Activated CD4-positive, alpha-beta memory T cell treated with anti-CD3 and anti-CD28 coated beads, Interleukin-2, amount 10 ng/mL, durations not matched to agents 7 days and 5 days (primary cell): ENCODE measurements around the gene TFEC. TPM values are rescaled to one million over a fixed set of nuclear protein-coding genes. Genes with fewer than 3 reads are reported as not detected.
"Not testable (repeated sequence)": the region's sequence is repeated elsewhere in the genome, so short reads cannot be mapped to it uniquely, and the experiment has no call there.

Experiments
- CTCF ChIA-PET: fragments of 350-600 bp; sonication (Branson Sonifier 250); formaldehyde crosslinking; loops from one replicate; lab custom pipeline; 2021; ENCODE audit warnings: antibody characterized with exemption, inconsistent platforms; lab: Charles Lee
- POLR2A ChIA-PET: fragments of 350-600 bp; sonication (Branson Sonifier 250); formaldehyde crosslinking; loops from one replicate; lab custom pipeline; 2021; ENCODE audit warnings: antibody characterized with exemption; lab: Charles Lee
- DNase-seq: peaks from one replicate; pipeline ENCODE4 v3.0.0-alpha.2; 2020
- H3K27ac Mint-ChIP-seq: one replicate; pipeline ENCODE4 v1.8.0; 2021; ENCODE audit warnings: mild to moderate bottlenecking, mixed read lengths
- H3K27me3 Mint-ChIP-seq: one replicate; pipeline ENCODE4 v1.8.0; 2021; ENCODE audit warnings: mixed read lengths
- H3K36me3 Mint-ChIP-seq: one replicate; pipeline ENCODE4 v1.8.0; 2021; ENCODE audit warnings: low read depth, mixed read lengths
- H3K4me1 Mint-ChIP-seq: one replicate; pipeline ENCODE4 v1.8.0; 2021; ENCODE audit warnings: mixed read lengths
- H3K4me3 Mint-ChIP-seq: one replicate; pipeline ENCODE4 v1.8.0; 2021; ENCODE audit warnings: mild to moderate bottlenecking, mixed read lengths
- H3K9me3 Mint-ChIP-seq: one replicate; pipeline ENCODE4 v1.8.0; 2021; ENCODE audit warnings: mixed read lengths
- total RNA-seq, 2 experiments: library from RNA; stranded (reverse); gene quantifications; one replicate each; pipeline ENCODE4 v1.2.3, GENCODE V29; 2021

TFEC gene
- total RNA-seq, 2 experiments from 2014 or later = 0.05 to 0.28 TPM

GRCh38 chr7:116027786-116028185 is 2.8 kb downstream of the TFEC start:
- ChIA-PET POLR2A (no interaction called here), CTCF (no interaction called here)
- Mint-ChIP-seq H3K36me3 (no peaks in the 10 kb centered on the region), H3K4me1 (no peaks in the 10 kb centered on the region), H3K27me3 (peaks cover 13% of the 10 kb centered on the region), H3K27ac (no peak overlapping the region), H3K4me3 (no peak overlapping the region), H3K9me3 (no peaks in the 10 kb centered on the region)
- no peak for DNase-seq

DNA sequence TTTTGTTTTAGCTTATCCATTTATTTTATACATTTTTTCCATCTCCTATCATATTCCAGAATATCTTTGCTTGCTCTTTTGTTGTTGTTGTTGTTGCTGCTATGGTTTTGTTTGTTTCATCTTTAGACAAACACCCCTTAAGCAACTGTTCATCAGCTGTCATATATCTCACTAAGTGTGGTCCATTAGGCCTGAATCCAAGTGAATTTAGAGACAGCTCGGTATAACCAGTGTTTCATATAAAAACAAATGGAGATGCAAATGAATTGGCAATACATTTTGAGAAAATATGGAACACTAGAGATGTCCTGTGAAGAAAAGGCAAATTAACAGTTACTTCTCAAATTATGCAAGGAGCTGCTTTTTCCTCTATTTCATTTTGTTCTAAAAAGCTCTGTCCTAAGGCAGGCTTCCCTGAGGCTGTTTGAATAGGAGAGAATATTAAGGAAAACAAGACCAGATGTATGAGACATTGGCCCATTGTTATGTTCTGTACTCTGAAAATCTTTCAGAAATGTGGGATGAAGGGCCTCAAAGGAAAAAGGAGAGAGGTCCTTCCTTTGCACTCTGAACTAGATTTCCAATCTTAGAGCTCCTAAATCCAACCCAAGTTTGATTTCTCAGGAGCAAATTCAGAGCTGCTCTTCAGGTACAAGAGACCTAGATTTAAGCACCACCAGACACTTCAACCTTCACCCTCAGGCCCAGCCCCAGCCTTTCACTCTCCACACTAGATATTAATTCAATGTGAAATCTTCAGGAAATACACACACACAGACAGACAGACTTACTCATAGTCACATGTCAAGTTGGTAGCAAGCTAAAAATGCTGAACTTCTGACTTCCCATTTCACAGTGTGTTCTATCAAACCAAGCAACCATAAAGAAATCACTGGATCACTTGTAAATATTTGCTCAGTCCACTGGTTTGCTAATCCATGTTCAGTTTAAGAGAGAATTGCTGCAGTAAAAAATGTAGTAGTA is 5.4 kb downstream of the TFEC start:
- H3K4me3 Mint-ChIP-seq = no peak overlapping the region
- no peaks in the 10 kb centered on the region for H3K36me3 Mint-ChIP-seq
- ChIA-PET CTCF (no interaction called here), POLR2A (no interaction called here)
- no peaks in the 10 kb centered on the region for H3K9me3 Mint-ChIP-seq
- H3K27ac Mint-ChIP-seq = no peak overlapping the region
- H3K27me3 Mint-ChIP-seq = peaks cover 13% of the 10 kb centered on the region
- H3K4me1 Mint-ChIP-seq = no peaks in the 10 kb centered on the region
- no peak for DNase-seq

- Mint-ChIP-seq H3K4me1 (no peaks in the 10 kb centered on the region), H3K27me3 (peaks cover 3% of the 10 kb centered on the region), H3K36me3 (no peaks in the 10 kb centered on the region), H3K27ac (no peak overlapping the region), H3K9me3 (no peaks in the 10 kb centered on the region), H3K4me3 (no peak overlapping the region)
- ChIA-PET POLR2A (no interaction called here), CTCF (no interaction called here)
- DNase-seq = no peak
Measured at GRCh38 chr7:116021237-116021636, 9.3 kb downstream of the TFEC start.

DNA sequence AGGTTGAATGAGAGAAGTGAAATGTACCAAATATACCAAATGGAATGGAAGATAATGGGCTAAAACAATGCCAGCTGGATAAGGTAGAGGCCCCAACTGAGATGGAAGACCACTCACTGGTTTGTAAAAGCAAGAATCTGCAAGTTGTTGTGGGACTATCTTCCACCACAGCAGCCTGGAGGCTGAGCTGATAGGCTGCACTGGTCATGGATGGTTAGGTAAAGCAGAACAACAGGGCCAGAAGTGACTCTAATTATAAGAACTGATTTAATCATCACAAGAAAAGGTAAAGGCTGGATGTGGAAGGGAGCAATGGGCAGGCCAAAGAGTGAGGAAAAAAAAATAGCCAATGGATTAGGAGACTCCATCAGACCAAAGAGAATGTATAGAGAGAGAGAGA is 11.8 kb downstream of the TFEC start:
- no peaks in the 10 kb centered on the region for H3K9me3 Mint-ChIP-seq
- CTCF ChIA-PET = no interaction called here
- H3K27ac Mint-ChIP-seq = no peak overlapping the region

DNA sequence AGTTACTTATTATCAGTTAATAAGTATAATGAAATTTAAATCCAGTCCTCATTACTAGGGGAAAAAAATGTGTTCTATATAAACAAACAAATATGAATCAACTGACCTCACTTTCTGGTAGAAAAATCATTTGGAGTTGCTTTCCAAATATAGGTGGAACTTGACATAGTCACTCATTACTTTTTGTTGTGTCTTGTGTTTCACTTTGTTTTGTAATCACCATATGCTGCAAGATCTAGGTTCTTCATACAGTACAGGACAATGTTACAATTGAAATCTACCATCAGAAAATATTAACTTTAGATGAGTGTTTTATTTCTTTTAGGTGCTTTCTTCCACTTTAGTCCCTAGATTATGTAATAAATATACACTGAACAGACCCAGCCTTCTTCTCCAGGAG is 16.9 kb downstream of the TFEC start:
- POLR2A ChIA-PET = no interaction called here
- Mint-ChIP-seq H3K27me3 (no peaks in the 10 kb centered on the region), H3K4me1 (no peaks in the 10 kb centered on the region), H3K36me3 (no peaks in the 10 kb centered on the region), H3K9me3 (no peaks in the 10 kb centered on the region), H3K27ac (no peak overlapping the region), H3K4me3 (no peak overlapping the region)
- CTCF ChIA-PET = no interaction called here
- DNase-seq = no peak

More for the DNA sequence above, 11.8 kb downstream of the TFEC start:
- Mint-ChIP-seq H3K4me3 (no peak overlapping the region), H3K27me3 (no peaks in the 10 kb centered on the region), H3K4me1 (no peaks in the 10 kb centered on the region), H3K36me3 (no peaks in the 10 kb centered on the region)
- POLR2A ChIA-PET = no interaction called here
- no peak for DNase-seq

- POLR2A ChIA-PET = no interaction called here
- Mint-ChIP-seq H3K36me3 (no peaks in the 10 kb centered on the region), H3K4me3 (no peak overlapping the region), H3K27ac (no peak overlapping the region), H3K9me3 (no peaks in the 10 kb centered on the region), H3K4me1 (no peaks in the 10 kb centered on the region), H3K27me3 (no peaks in the 10 kb centered on the region)
- no peak for DNase-seq
- CTCF ChIA-PET = no interaction called here
Measured at GRCh38 chr7:116011584-116011983, 19.0 kb downstream of the TFEC start.

DNA sequence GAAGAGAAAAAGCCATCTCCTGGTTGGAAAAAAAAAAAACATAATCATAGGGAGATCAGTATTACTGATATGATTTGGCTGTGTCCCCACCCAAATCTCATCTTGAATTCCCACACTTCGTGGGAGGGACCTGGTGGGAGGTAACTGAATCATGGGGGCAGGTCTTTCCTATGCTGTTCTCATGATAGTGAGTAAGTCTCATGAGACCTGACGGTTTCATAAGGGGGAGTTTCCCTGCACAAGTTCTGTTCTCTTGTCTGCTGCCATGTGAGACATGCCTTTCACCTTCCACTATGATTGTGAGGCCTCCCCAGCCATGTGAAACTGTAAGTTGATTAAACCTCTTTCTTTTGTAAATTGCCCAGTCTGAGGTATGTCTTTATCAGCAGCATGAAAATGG is 25.8 kb downstream of the TFEC start:
- CTCF ChIA-PET, H3K27me3 Mint-ChIP-seq, POLR2A ChIA-PET: not testable (repeated sequence)

DNA sequence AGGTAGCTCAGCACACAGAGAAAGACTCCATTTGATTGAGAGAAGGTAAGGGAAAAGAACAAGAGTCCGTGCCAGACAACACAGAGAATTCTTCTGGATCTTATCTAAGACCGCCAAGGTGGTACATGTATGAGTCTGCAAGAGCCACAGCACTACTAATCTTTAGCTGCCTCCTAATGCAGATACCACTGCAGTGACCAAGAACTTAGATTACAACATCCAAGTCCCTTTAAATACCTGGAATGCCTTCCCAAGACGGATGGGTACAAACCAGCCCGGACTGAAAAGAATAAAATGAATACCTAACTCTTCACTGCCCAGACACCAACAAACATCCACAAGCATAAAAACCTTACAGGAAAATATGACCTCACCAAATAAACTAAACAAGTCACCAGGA is 33.3 kb downstream of the TFEC start:
- no peak for DNase-seq
- POLR2A ChIA-PET = no interaction called here
- no peaks in the 10 kb centered on the region for H3K4me1 Mint-ChIP-seq
- H3K4me3 Mint-ChIP-seq = no peak overlapping the region
- no peaks in the 10 kb centered on the region for H3K27me3 Mint-ChIP-seq
- H3K9me3 Mint-ChIP-seq = no peaks in the 10 kb centered on the region
- CTCF ChIA-PET = no interaction called here
- no peaks in the 10 kb centered on the region for H3K36me3 Mint-ChIP-seq
- no peak overlapping the region for H3K27ac Mint-ChIP-seq

More for the DNA sequence above, 25.8 kb downstream of the TFEC start:
- H3K4me1 Mint-ChIP-seq, H3K4me3 Mint-ChIP-seq, H3K9me3 Mint-ChIP-seq, H3K36me3 Mint-ChIP-seq, H3K27ac Mint-ChIP-seq, DNase-seq: not testable (repeated sequence)

- Mint-ChIP-seq H3K4me3 (no peak overlapping the region), H3K9me3 (no peaks in the 10 kb centered on the region), H3K27ac (no peak overlapping the region), H3K36me3 (no peaks in the 10 kb centered on the region), H3K27me3 (no peaks in the 10 kb centered on the region), H3K4me1 (no peaks in the 10 kb centered on the region)
- ChIA-PET CTCF (no interaction called here), POLR2A (no interaction called here)
- no peak for DNase-seq
Measured at GRCh38 chr7:115995701-115996100, 34.9 kb downstream of the TFEC start.

DNA sequence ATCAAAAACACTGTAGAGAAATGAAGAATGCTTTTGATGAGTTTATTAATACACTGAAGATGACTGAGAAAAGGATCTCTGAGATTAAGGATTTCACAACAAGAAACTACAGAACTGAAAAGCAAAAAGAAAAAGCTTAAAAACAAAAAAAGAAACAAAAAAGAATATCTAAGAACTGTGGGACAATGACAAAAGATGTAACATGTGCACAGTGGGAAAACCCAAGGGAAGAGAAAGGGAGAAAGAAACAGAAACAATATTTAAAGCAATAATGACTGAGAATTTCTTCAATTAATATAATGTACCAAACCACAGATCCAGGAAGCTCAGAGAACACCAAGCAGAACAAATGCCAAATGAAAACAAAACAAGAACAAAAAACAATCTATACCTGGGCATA is 42.2 kb downstream of the TFEC start:
- CTCF ChIA-PET = no interaction called here

DNA sequence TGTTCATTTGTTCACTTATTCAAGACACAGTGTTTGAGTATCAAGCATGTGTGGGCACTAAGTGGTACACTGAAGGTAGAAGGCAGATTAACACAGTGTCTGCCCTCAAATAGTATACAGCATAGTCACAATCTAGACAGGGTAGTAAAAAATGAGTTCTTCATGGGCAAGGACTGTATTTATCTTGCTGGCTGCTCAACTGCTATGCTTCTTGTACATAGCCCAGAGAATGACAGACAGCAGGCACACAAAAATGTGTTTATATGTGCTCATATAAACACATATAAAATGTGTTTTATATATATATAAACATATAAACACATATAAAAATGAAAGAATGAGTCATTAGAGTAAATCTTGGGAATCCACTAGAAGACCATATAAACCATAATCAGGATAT is 43.1 kb downstream of the TFEC start:
- CTCF ChIA-PET = no interaction called here
- no peaks in the 10 kb centered on the region for H3K36me3 Mint-ChIP-seq
- no peak overlapping the region for H3K27ac Mint-ChIP-seq
- H3K9me3 Mint-ChIP-seq = no peaks in the 10 kb centered on the region
- POLR2A ChIA-PET = no interaction called here
- no peaks in the 10 kb centered on the region for H3K27me3 Mint-ChIP-seq
- H3K4me1 Mint-ChIP-seq = no peaks in the 10 kb centered on the region
- no peak for DNase-seq
- no peak overlapping the region for H3K4me3 Mint-ChIP-seq

More for the DNA sequence above, 42.2 kb downstream of the TFEC start:
- POLR2A ChIA-PET = no interaction called here
- H3K4me3 Mint-ChIP-seq = no peak overlapping the region
- H3K36me3 Mint-ChIP-seq = no peaks in the 10 kb centered on the region
- H3K27me3 Mint-ChIP-seq = no peaks in the 10 kb centered on the region
- no peak overlapping the region for H3K27ac Mint-ChIP-seq
- no peak for DNase-seq
- H3K9me3 Mint-ChIP-seq = no peaks in the 10 kb centered on the region
- H3K4me1 Mint-ChIP-seq = no peaks in the 10 kb centered on the region

DNA sequence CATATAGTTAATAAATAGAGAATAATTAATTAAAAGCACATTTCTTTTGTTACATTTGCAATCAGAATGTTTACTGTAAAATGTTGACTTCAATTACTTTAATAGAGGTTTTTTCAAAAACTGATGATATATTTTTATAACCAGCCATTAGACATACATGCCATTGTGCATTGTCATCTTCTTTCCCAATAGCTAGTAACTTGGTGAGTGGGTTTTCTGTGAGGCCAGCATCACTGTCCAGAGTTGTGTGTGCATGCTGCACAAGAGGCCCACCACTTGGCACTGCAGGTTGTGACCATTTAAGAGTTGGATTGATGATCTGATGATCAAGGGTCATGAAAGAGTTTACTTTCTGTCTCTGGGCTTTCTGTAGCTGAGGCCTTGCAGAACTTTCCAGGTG is 46.5 kb downstream of the TFEC start:
- no peak for DNase-seq
- H3K4me3 Mint-ChIP-seq = no peak overlapping the region
- ChIA-PET CTCF (no interaction called here), POLR2A (no interaction called here)
- H3K9me3 Mint-ChIP-seq = no peaks in the 10 kb centered on the region
- H3K4me1 Mint-ChIP-seq = no peaks in the 10 kb centered on the region
- H3K36me3 Mint-ChIP-seq = no peaks in the 10 kb centered on the region
- no peak overlapping the region for H3K27ac Mint-ChIP-seq
- no peaks in the 10 kb centered on the region for H3K27me3 Mint-ChIP-seq

GRCh38 chr7:115980159-115980558 is 50.4 kb downstream of the TFEC start:
- Mint-ChIP-seq H3K9me3 (no peaks in the 10 kb centered on the region), H3K36me3 (no peaks in the 10 kb centered on the region), H3K27ac (no peak overlapping the region), H3K27me3 (no peaks in the 10 kb centered on the region), H3K4me1 (no peaks in the 10 kb centered on the region), H3K4me3 (no peak overlapping the region)
- ChIA-PET POLR2A (no interaction called here), CTCF (no interaction called here)
- no peak for DNase-seq

GRCh38 chr7:115976651-115977050 is 53.9 kb downstream of the TFEC start:
- no peak for DNase-seq
- Mint-ChIP-seq H3K4me1 (no peaks in the 10 kb centered on the region), H3K4me3 (no peak overlapping the region), H3K27me3 (no peaks in the 10 kb centered on the region), H3K9me3 (no peaks in the 10 kb centered on the region), H3K36me3 (no peaks in the 10 kb centered on the region), H3K27ac (no peak overlapping the region)
- ChIA-PET CTCF (no interaction called here), POLR2A (no interaction called here)
